NB4 (cell line): ENCODE measurements around the gene POU4F1.

Source experiments
- CTCF ChIP-seq: IDR thresholded peaks from one replicate; pipeline ENCODE4 v1.5.1; 2012; ENCODE audit warnings: low read depth, low read length
- MAX ChIP-seq: IDR thresholded peaks from 2 replicates; pipeline ENCODE4 v1.6.1; 2011; ENCODE audit warnings: low read depth, low read length
- MYC ChIP-seq: IDR thresholded peaks from 2 replicates; pipeline ENCODE4 v1.6.1; 2011; ENCODE audit warnings: low read depth, low read length
- POLR2A ChIP-seq: IDR thresholded peaks from 2 replicates; pipeline ENCODE4 v1.6.1; 2011; ENCODE audit warnings: mild to moderate bottlenecking; ENCODE audit not compliant: insufficient read length; ENCODE audit errors: extremely low read depth

DNA sequence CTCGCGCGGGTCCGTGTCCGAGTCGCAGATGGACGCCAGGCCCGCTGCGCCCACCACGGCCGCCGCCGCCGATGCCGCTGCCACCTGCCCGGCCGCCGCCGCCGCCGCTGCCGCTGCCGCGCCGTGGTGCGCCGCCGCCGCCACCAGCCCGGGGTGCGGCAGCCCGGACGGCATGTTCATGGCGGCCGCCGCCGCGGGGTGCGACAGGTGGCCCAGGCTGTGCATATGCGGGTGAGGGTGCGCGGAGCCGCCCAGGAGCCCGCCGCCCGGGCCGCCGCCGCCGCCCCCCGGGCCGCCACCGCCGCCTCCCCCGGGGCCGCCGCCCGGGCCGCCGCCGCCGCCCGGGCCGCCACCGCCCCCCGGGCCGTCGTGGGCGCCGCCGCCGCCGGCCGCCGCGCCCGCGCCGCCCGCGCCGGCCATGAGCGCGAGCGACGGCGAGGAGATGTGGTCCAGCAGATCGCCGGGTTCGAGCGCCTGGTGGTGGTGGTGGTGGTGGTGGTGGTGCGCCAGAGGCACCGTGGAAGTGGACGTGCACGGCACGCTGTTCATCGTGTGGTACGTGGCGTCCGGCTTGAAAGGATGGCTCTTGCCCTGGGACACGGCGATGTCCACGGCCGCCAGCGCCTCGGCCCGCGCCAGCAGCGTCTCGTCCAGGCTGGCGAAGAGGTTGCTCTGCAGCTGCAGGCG, 1.3 kb downstream of the POU4F1 start:
- TF ChIP-seq CTCF = no peak
- TF ChIP-seq POLR2A = no peak
- TF ChIP-seq MAX = no peak
- no peak for TF ChIP-seq MYC
